Stomach (tissue), 9 donors: Measurements from ENCODE around the gene C5AR2. TPM values are rescaled to one million over a fixed set of nuclear protein-coding genes. Genes with fewer than 3 reads are reported as not detected.

ENCODE experiments used
- DNase-seq, 2 donors: peaks; one replicate each; pipeline versions ENCODE4 v3.0.0 to v3.0.0-alpha.2; 2013 to 2019
- H3K27ac ChIP-seq, 5 donors: fragments of 200-600 bp in 4 of 5; sonication (generic) in 4 of 5; one replicate each; pipeline ENCODE4 v1.5.1; 2013 to 2019; ENCODE audit warnings: mild to moderate bottlenecking in 1 of 5, moderate library complexity in 1 of 5
- H3K27me3 ChIP-seq, 3 donors: fragments of 200-600 bp; sonication (generic); one replicate each; pipeline ENCODE4 v1.5.1; 2017 to 2019; ENCODE audit warnings: mixed run types in 1 of 3
- H3K36me3 ChIP-seq, 4 donors: fragments of 200-600 bp; sonication (generic); 1 replicate in 3 of 4; 2 replicates in 1 of 4; pipeline ENCODE4 v1.5.1; 2016 to 2019
- H3K4me1 ChIP-seq, 4 donors: fragments of 200-600 bp; sonication (generic); one replicate each; pipeline ENCODE4 v1.5.1; 2016 to 2019
- H3K4me3 ChIP-seq, 4 donors: fragments of 200-600 bp; sonication (generic) in 3 of 4; one replicate each; pipeline ENCODE4 v1.5.1; 2016 to 2019; ENCODE audit warnings: mild to moderate bottlenecking in 1 of 4
- H3K9me3 ChIP-seq, 4 donors: fragments of 200-600 bp; sonication (generic); one replicate each; pipeline ENCODE4 v1.5.1; 2016 to 2019
- EP300 ChIP-seq: sonication (generic); formaldehyde crosslinking; IDR thresholded peaks from one replicate; pipeline ENCODE4 v1.6.1; 2017; ENCODE audit warnings: antibody characterized with exemption
- POLR2A ChIP-seq, 4 donors: fragments of 450-650 bp; IDR thresholded peaks; one replicate each; pipeline ENCODE4 v1.6.1; 2016; ENCODE audit warnings: antibody characterized with exemption in 4 of 4, control low read depth in 2 of 4, mild to moderate bottlenecking in 1 of 4, moderate library complexity in 1 of 4
- POLR2AphosphoS5 ChIP-seq, 3 donors: sonication (generic); formaldehyde crosslinking; IDR thresholded peaks; one replicate each; pipeline ENCODE4 v1.6.1; 2016; ENCODE audit warnings: antibody characterized with exemption in 3 of 3
- WGBS, 5 donors: extraction: QIAGEN DNeasy Blood & Tissue Kit in 3 of 5; methylation state at CpG; one replicate each; pipeline versions ENCODE4 v1.1.5 to v1.1.7; 2013 to 2018; 5-methylcytosine and 5-hydroxymethylcytosine counted together
- intact Hi-C: fragments of 100-400 bp; cut with DNase I; formaldehyde crosslinking; loops from one replicate; pipeline ENCODE4 v1.15.1; 2023; ENCODE audit warnings: low total_unique reads
- polyA plus RNA-seq, 3 donors: library from polyadenylated mRNA; stranded (reverse); fragments of 200-250 nt; gene quantifications; one replicate each; pipeline ENCODE4 v1.2.3, GENCODE V29; 2013
- total RNA-seq, 5 donors: library from RNA; depleted of rRNA; stranded (reverse); fragments of >200 nt; gene quantifications; one replicate each; pipeline versions ENCODE4 v1.1.0 to v1.2.3, GENCODE V29; 2014 to 2016
- TF ChIP-seq, protein P1 (sequence below), 7 experiments: fragments of 450-650 bp in 4 of 7; fragments of 200-600 bp in 3 of 7; sonication (generic) in 3 of 7; IDR thresholded peaks; one replicate each; pipeline ENCODE4 v1.5.1; 2016 to 2019; ENCODE audit warnings: antibody characterized with exemption in 7 of 7, control low read depth in 2 of 7, mild to moderate bottlenecking in 1 of 7
- donor health status: healthy with polysubstance abuse.
- donor health status: Bipolar disorder and iron deficiency.
- donor health status: healthy.

The C5AR2 gene
- total and polyA plus RNA-seq, 8 donors: 0.13 to 11.1 (median 0.82) TPM; not detected in 2

DNA sequence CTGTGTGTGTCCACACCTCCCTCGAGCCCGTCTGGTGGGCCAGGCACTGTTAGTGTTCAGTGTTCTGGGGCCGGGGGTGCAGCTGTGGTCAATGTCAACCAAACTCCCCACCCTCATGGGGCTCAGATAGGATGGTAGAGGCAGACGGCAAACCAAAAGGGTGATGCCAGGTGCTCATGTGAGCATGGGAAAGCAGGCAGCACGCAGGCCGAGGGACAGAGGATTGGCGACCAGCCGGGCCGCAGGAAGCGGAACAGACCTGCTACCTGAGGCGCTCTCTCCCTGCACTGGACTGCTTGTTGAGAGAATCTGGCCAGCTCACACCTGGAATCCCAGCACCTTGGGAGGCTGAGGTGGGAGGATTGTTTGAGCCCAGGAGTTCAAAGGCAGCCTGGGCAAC is 46.3 kb downstream of the C5AR2 start:
- TF ChIP-seq, protein P1, sequence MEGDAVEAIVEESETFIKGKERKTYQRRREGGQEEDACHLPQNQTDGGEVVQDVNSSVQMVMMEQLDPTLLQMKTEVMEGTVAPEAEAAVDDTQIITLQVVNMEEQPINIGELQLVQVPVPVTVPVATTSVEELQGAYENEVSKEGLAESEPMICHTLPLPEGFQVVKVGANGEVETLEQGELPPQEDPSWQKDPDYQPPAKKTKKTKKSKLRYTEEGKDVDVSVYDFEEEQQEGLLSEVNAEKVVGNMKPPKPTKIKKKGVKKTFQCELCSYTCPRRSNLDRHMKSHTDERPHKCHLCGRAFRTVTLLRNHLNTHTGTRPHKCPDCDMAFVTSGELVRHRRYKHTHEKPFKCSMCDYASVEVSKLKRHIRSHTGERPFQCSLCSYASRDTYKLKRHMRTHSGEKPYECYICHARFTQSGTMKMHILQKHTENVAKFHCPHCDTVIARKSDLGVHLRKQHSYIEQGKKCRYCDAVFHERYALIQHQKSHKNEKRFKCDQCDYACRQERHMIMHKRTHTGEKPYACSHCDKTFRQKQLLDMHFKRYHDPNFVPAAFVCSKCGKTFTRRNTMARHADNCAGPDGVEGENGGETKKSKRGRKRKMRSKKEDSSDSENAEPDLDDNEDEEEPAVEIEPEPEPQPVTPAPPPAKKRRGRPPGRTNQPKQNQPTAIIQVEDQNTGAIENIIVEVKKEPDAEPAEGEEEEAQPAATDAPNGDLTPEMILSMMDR (IDR thresholded peaks at IDR 0.05): no peak
- TF ChIP-seq POLR2A (IDR thresholded peaks at IDR 0.05) (no peak), EP300 (no peak), POLR2AphosphoS5 (IDR thresholded peaks at IDR 0.05) (no peak)
- Histone ChIP-seq H3K36me3 (peaks cover 70 to 94% (median 93%) of the 10 kb centered on the region in 4 donors), H3K9me3 (no peaks in the 10 kb centered on the region), H3K4me3 (no peak overlapping the region), H3K27me3 (no peaks in the 10 kb centered on the region), H3K27ac (no peak overlapping the region), H3K4me1 (peaks cover 0 to 25% (median 2%) of the 10 kb centered on the region in 4 donors)
- no peak for DNase-seq
- WGBS, 5 donors: 76 to 96% (median 92%) methylated on average over 11 of the region's 11 CpGs
- intact Hi-C loops: no loop called here

DNA sequence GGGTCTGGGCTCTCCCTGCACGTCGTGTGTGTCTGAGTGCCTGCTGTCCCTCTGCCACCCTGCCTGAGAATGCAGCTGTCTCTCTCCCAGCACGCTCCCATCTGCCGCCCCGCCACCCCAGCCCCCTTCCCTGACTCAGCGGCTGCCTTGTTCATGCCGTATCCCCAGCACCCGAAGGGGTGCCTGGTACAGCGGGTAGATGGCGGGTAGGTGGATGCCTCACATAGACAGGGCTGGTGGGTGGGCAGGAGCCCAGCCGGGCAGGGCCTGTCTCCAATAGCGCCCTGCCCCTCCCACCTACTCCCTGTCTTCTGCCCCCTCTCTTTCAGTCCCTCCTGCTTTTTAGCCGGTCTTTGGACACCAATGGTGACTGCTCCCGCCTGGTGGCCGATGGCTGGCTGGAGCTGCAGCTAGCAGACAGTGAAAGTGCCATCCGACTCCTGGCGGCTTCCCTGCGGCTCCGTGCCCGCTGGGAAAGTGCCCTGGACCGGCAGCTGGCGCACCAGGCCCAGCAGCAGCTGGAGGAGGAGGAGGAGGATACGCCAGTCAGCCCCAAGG is 47.5 kb downstream of the C5AR2 start:
- peaks cover 58 to 82% (median 81%) of the 10 kb centered on the region in 4 donors for H3K36me3 ChIP-seq
- WGBS, 5 donors: 93 to 97% (median 95%) methylated on average over 17 to 23 of the region's 23 CpGs
- no peaks in the 10 kb centered on the region for H3K9me3 ChIP-seq
- TF ChIP-seq POLR2A (IDR thresholded peaks at IDR 0.05): no peak
- TF ChIP-seq EP300: no peak
- TF ChIP-seq POLR2AphosphoS5 (IDR thresholded peaks at IDR 0.05): no peak
- H3K4me1 ChIP-seq: peaks cover 0 to 25% (median 2%) of the 10 kb centered on the region in 4 donors
- H3K27ac ChIP-seq: no peak overlapping the region
- no peak for DNase-seq
- intact Hi-C loops: no loop called here
- H3K4me3 ChIP-seq: no peak overlapping the region
- no peaks in the 10 kb centered on the region for H3K27me3 ChIP-seq

DNA sequence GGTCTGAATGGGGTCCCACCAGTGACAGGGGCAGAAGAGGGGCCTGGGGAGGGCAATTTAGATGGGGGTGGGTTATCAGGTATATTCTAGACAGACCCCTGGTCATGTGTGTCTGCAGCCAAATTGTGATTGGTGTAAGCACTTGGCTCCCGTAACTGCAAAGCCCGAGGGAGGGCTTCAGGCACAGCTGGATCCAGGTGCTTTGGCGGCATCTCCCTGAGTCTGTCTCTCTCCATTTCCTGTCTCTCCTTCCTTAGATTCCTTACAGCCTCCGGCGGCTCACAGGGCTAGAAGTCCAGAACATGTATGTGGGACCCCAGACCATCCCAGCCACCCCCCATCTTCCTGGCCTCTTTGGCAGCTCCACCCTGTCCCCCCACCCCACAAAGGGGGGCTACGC is 48.6 kb downstream of the C5AR2 start:
- peaks cover 47 to 71% (median 70%) of the 10 kb centered on the region in 4 donors for H3K36me3 ChIP-seq
- intact Hi-C loops: loop anchor here (10.0 kb wide), 1 partner anchor 76 kb away; the partner anchor contains the start of gene C5AR1
- H3K9me3 ChIP-seq: no peaks in the 10 kb centered on the region
- no peak for DNase-seq
- H3K4me1 ChIP-seq: peaks cover 0 to 25% (median 2%) of the 10 kb centered on the region in 4 donors
- WGBS, 5 donors: 91 to 97% (median 94%) methylated on average over 6 of the region's 6 CpGs
- H3K27me3 ChIP-seq: no peaks in the 10 kb centered on the region
- H3K4me3 ChIP-seq: no peak overlapping the region
- TF ChIP-seq POLR2A (IDR thresholded peaks at IDR 0.05): no peak
- TF ChIP-seq EP300: no peak
- TF ChIP-seq, protein P1 (IDR thresholded peaks at IDR 0.05): no peak
- no peak for TF ChIP-seq POLR2AphosphoS5 (IDR thresholded peaks at IDR 0.05)
- H3K27ac ChIP-seq: no peak overlapping the region

DNA sequence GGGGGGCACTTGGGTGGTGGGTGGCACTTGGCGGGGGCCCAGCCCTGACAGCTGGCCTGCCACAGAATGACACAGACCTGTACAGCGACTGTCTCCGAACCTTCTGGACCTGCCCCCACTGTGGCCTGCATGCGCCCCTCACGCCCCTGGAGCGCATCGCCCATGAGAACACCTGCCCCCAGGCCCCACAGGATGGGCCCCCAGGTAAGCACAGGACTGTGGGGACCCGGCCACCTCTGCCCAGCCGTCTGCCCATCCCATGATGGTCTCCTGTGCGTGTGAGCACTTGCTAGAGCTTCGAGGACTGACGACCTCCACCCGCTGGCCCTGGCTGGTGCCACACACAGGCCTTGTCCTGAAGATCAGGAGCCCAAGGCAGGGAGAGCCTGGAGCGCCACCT is 49.1 kb downstream of the C5AR2 start:
- intact Hi-C loops: loop anchor here (10.0 kb wide), 1 partner anchor 76 kb away; the partner anchor contains the start of gene C5AR1
- peak overlapping the region in 1 of 5 donors; percentile 24 for H3K27ac ChIP-seq
- peaks cover 0 to 25% (median 2%) of the 10 kb centered on the region in 4 donors for H3K4me1 ChIP-seq
- no peaks in the 10 kb centered on the region for H3K9me3 ChIP-seq
- 90 to 96% (median 94%) methylated on average over 2 to 14 of the region's 14 CpGs for WGBS, 5 donors
- no peak overlapping the region for H3K4me3 ChIP-seq
- peaks cover 41 to 66% (median 64%) of the 10 kb centered on the region in 4 donors for H3K36me3 ChIP-seq
- TF ChIP-seq POLR2A (IDR thresholded peaks at IDR 0.05) (no peak), EP300 (no peak), POLR2AphosphoS5 (IDR thresholded peaks at IDR 0.05) (no peak)
- TF ChIP-seq, protein P1 (IDR thresholded peaks at IDR 0.05): no peak
- H3K27me3 ChIP-seq: no peaks in the 10 kb centered on the region
- no peak for DNase-seq
